HepG2 (cell line): ENCODE data around the gene RPS15A.
"Not testable (repeated sequence)": the region's sequence is repeated elsewhere in the genome, so short reads cannot be mapped to it uniquely, and the experiment has no call there.

Experiments
- EZH2 ChIP-seq: conservative IDR thresholded peaks from 2 replicates; pipeline ENCODE4 v1.6.1; 2012; ENCODE audit warnings: mild to moderate bottlenecking, low read depth, low read length, moderate library complexity
- NFYB ChIP-seq: sonication (generic); formaldehyde crosslinking; IDR thresholded peaks from 2 replicates; pipeline ENCODE4 v1.4.0; 2020; ENCODE audit warnings: missing genetic modification reagents
- RARA ChIP-seq: IDR thresholded peaks from 2 replicates; pipeline ENCODE4 v1.6.1; 2016; ENCODE audit warnings: missing genetic modification reagents, missing compliant biosample characterization
- SIN3A ChIP-seq: IDR thresholded peaks from 2 replicates; pipeline ENCODE4 v1.6.1; 2011; ENCODE audit warnings: low read depth, mild to moderate bottlenecking, control low read depth, low read length, borderline replicate concordance
- TBL1XR1 ChIP-seq: fragments of 150-350 bp; IDR thresholded peaks from 2 replicates; pipeline ENCODE4 v1.6.1; 2014; ENCODE audit warnings: borderline replicate concordance, low read length; ENCODE audit not compliant: partially characterized antibody
- ZNF274 ChIP-seq: sonication (generic); formaldehyde crosslinking; IDR thresholded peaks from 2 replicates; pipeline ENCODE4 v1.5.1; 2020; ENCODE audit warnings: mild to moderate bottlenecking, missing genetic modification reagents
- ZNF350 ChIP-seq: sonication (generic); formaldehyde crosslinking; IDR thresholded peaks from 2 replicates; pipeline ENCODE4 v1.4.0; 2020; ENCODE audit warnings: mild to moderate bottlenecking, low read depth, missing genetic modification reagents, borderline replicate concordance
- ZNF567 ChIP-seq: sonication (generic); formaldehyde crosslinking; IDR thresholded peaks from 2 replicates; pipeline ENCODE4 v1.8.1; 2023; ENCODE audit warnings: mild to moderate bottlenecking, missing genetic modification reagents, borderline replicate concordance

GRCh38 chr16:18762713-18763112 is 27.4 kb downstream of the RPS15A start:
- not testable (repeated sequence) for TF ChIP-seq SIN3A; ZNF274 (CRISPR knock-in tag); ZNF567 (CRISPR knock-in tag); NFYB; TBL1XR1; EZH2; ZNF350; RARA (CRISPR knock-in tag)
